Calu3 (cell line): ENCODE measurements around the gene ST6GAL1. TPM values are rescaled to one million over a fixed set of nuclear protein-coding genes. Genes with fewer than 3 reads are reported as not detected.
"Not testable (repeated sequence)": the region's sequence is repeated elsewhere in the genome, so short reads cannot be mapped to it uniquely, and the experiment has no call there.

Source experiments
- BruUV-seq: library from RNA; stranded (reverse); fragments of 400-500 nt; replicated peaks from 2 replicates; lab custom pipeline; 2021; lab: Mats Ljungman, UMichigan
- CTCF ChIA-PET: fragments of 300-600 bp; sonication (Branson Sonifier 250); formaldehyde crosslinking; loops from one replicate; lab custom pipeline; 2022; ENCODE audit warnings: antibody characterized with exemption; lab: Charles Lee
- DNase-seq: peaks from one replicate; pipeline ENCODE4 v3.0.0; 2022
- H3K27ac Mint-ChIP-seq: one replicate; pipeline ENCODE4 v1.8.0; 2022; ENCODE audit warnings: mixed read lengths; ENCODE audit not compliant: unreplicated experiment
- H3K27me3 Mint-ChIP-seq: one replicate; pipeline ENCODE4 v1.8.0; 2022; ENCODE audit warnings: mixed read lengths; ENCODE audit not compliant: unreplicated experiment
- H3K36me3 Mint-ChIP-seq: one replicate; pipeline ENCODE4 v1.8.0; 2022; ENCODE audit warnings: mild to moderate bottlenecking, moderate library complexity, mixed read lengths; ENCODE audit not compliant: insufficient read depth, unreplicated experiment
- H3K4me1 Mint-ChIP-seq: one replicate; pipeline ENCODE4 v1.8.0; 2022; ENCODE audit warnings: mild to moderate bottlenecking, low read depth, mixed read lengths; ENCODE audit not compliant: unreplicated experiment
- H3K4me3 Mint-ChIP-seq: one replicate; pipeline ENCODE4 v1.8.0; 2022; ENCODE audit warnings: mild to moderate bottlenecking, low read depth, moderate library complexity, mixed read lengths; ENCODE audit not compliant: unreplicated experiment
- H3K9me3 Mint-ChIP-seq: one replicate; pipeline ENCODE4 v1.8.0; 2022; ENCODE audit warnings: low read depth, mixed read lengths; ENCODE audit not compliant: unreplicated experiment
- intact Hi-C: fragments of 100-400 bp; cut with micrococcal nuclease; formaldehyde crosslinking; loops from one replicate; pipeline ENCODE4 v1.10.0; 2022; ENCODE audit not compliant: unreplicated experiment
- total RNA-seq: library from RNA; stranded (reverse); gene quantifications from 2 replicates; pipeline ENCODE4 v1.2.3, GENCODE V29; 2022
- TF ChIP-seq, protein P1 (sequence below): fragments of 200-600 bp; IDR thresholded peaks from one replicate; pipeline ENCODE4 v1.8.0; 2022; ENCODE audit warnings: antibody characterized with exemption; ENCODE audit not compliant: unreplicated experiment

ST6GAL1 gene
- total RNA-seq, 1 experiment from 2014 or later, result 20.4 TPM

DNA sequence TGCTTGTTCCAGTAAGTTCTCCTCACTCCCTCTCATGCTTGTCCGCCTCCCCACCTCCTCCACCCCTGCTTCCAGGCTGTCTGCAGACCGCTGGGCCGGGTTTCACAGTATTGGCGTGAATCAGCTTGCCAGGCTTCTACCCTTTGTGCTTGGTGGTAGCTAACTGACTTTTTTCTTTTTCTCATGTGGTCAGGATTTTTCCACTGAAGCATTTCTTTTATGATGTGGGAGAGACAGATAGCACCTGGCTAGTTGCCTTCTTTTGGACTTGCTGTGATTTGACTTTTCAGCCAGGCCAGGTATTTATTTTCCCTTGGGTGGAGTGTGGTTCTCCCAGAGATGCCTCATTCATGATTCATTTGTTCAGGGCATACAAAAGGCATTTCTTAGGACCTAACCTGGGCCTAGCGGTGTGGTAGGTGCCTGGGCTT is 60.6 kb downstream of the ST6GAL1 start:
- CTCF ChIA-PET, result interaction anchor here (0.6 to 0.7 kb wide), 4 partner anchors 30 to 916 kb away, joined by 4 to 6 read pairs (median 4); no protein-coding TSS in a partner anchor
- TF ChIP-seq, protein P1, sequence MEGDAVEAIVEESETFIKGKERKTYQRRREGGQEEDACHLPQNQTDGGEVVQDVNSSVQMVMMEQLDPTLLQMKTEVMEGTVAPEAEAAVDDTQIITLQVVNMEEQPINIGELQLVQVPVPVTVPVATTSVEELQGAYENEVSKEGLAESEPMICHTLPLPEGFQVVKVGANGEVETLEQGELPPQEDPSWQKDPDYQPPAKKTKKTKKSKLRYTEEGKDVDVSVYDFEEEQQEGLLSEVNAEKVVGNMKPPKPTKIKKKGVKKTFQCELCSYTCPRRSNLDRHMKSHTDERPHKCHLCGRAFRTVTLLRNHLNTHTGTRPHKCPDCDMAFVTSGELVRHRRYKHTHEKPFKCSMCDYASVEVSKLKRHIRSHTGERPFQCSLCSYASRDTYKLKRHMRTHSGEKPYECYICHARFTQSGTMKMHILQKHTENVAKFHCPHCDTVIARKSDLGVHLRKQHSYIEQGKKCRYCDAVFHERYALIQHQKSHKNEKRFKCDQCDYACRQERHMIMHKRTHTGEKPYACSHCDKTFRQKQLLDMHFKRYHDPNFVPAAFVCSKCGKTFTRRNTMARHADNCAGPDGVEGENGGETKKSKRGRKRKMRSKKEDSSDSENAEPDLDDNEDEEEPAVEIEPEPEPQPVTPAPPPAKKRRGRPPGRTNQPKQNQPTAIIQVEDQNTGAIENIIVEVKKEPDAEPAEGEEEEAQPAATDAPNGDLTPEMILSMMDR, result no peak
- intact Hi-C loops, result no loop called here
- no peak for DNase-seq
- no TSS peak for BruUV-seq
- Mint-ChIP-seq H3K4me3 (no peak overlapping the region), H3K27ac (no peak overlapping the region), H3K4me1 (no peaks in the 10 kb centered on the region), H3K9me3 (no peaks in the 10 kb centered on the region), H3K36me3 (no peaks in the 10 kb centered on the region), H3K27me3 (no peaks in the 10 kb centered on the region)

- Mint-ChIP-seq H3K4me1 (no peaks in the 10 kb centered on the region), H3K4me3 (no peak overlapping the region), H3K9me3 (no peaks in the 10 kb centered on the region), H3K27ac (no peak overlapping the region), H3K27me3 (no peaks in the 10 kb centered on the region), H3K36me3 (no peaks in the 10 kb centered on the region)
- DNase-seq, result no peak
- TF ChIP-seq, protein P1, result no peak
- CTCF ChIA-PET, result no interaction called here
- intact Hi-C loops, result no loop called here
- no TSS peak for BruUV-seq
Observed at GRCh38 chr3:186991470-186991869, 61.1 kb downstream of the ST6GAL1 start.

- H3K4me1 Mint-ChIP-seq, CTCF ChIA-PET, H3K27me3 Mint-ChIP-seq, H3K4me3 Mint-ChIP-seq, H3K9me3 Mint-ChIP-seq, intact Hi-C loops, H3K27ac Mint-ChIP-seq, DNase-seq, BruUV-seq, H3K36me3 Mint-ChIP-seq: not testable (repeated sequence)
Observed at GRCh38 chr3:186992096-186992495, 61.8 kb downstream of the ST6GAL1 start.

DNA sequence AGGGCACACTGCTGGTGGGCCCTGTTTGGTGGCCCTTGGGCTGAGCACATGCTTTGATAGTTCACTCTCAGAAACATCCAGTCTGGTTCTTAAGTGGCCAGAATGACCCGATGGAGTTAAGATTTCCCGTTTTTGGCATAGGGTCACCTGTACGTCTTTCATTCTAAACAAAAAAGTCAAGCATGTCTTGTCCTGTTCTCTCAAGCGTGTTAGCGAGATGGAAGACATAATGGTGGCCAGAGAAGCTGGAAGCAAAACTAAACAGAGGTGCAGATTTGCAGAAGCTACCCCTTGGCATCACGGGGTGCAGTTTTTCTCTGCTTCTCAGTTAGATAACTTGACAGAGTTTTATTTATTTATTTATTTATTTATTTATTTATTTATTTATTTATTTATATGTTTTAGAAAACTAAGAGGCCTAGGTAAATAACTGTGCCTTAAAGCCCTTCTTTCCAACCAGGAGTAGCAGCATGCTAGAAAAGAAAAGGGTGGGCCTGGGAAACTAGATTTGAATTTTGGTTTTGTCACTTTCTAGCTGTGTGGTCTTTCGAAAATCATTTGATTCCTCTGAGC is 63.0 kb downstream of the ST6GAL1 start:
- CTCF ChIA-PET, result interaction anchor here (0.8 kb wide), 1 partner anchor 35 kb away, joined by 3 read pairs; no protein-coding TSS in a partner anchor
- DNase-seq, result no peak
- no TSS peak for BruUV-seq
- Mint-ChIP-seq H3K36me3 (no peaks in the 10 kb centered on the region), H3K27me3 (no peaks in the 10 kb centered on the region), H3K4me1 (no peaks in the 10 kb centered on the region), H3K27ac (no peak overlapping the region), H3K4me3 (no peak overlapping the region), H3K9me3 (no peaks in the 10 kb centered on the region)
- TF ChIP-seq, protein P1, result no peak
- intact Hi-C loops, result no loop called here
